Measurements from ENCODE around the gene CFAP46. TPM values are rescaled to one million over a fixed set of nuclear protein-coding genes. Genes with fewer than 3 reads are reported as not detected.

Gene CFAP46
- total and polyA plus RNA-seq, 2 experiments from 2014 or later = 2.2 to 2.4 TPM

DNA sequence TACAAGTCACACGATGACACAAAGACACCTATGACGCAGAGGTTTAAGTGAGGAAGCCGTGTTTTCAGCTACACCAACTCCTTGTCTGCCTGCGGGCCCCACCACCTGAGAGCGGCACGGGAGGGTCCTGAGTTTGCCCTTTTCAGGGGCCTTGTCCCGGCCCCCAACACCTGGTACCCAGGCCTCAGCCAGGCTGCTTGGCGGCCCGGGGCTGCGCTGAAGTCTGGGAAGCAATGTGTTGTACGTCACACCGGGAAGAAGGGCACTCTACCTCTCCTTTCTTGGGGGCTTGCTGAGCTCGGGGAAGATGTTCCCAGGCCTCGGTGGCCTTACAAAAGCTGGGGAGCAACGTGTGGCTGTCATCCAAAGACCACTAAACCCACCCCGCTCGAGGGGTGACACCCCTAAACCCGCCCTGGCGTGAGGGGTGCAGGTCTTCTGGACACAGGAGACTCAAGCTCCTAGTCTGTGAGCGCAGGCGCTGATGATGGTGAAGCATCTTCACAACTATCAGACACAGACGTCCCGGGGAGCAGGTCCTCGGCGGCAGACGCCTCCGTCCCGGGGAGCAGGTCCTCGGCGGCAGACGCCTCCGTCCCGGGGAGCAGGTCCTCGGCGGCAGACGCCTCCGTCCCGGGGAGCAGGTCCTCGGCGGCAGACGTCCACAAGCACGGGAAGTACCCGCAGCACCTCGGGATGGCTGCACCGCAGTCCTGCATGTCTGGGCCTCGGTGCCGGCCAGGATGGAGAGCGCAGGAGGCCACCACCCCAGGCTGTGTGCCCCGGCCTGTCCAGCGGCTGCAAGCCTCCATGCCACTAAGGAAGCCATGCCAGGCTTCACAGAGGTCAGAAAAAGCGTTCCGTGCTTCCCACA is 15.4 kb downstream of the CFAP46 start:
- no peaks in the 10 kb centered on the region for H3K9me3 ChIP-seq (ENCODE audit: low read depth)
- no peak overlapping the region for H3K4me2 ChIP-seq
- no peaks in the 10 kb centered on the region for H3K36me3 ChIP-seq (replicated peaks; ENCODE audit: insufficient read depth, low read depth)
- no peak overlapping the region for H2AFZ ChIP-seq
- no peak overlapping the region for H3K4me3 ChIP-seq
- DNase-seq (ENCODE audit: low spot score) = no peak
- no peaks in the 10 kb centered on the region for H3K27me3 ChIP-seq
- H3K27ac ChIP-seq = no peak overlapping the region
- no peaks in the 10 kb centered on the region for H3K9me2 ChIP-seq (replicated peaks; ENCODE audit: insufficient read depth)
- H3K79me2 ChIP-seq = no peaks in the 10 kb centered on the region
- TF ChIP-seq EZH2 (IDR thresholded peaks at IDR 0.05; ENCODE audit: borderline replicate concordance) (no peak), EZH2phosphoT487 (IDR thresholded peaks at IDR 0.05; ENCODE audit: low read depth, severe bottlenecking, unreplicated experiment) (no peak)
- TF ChIP-seq, protein P1, sequence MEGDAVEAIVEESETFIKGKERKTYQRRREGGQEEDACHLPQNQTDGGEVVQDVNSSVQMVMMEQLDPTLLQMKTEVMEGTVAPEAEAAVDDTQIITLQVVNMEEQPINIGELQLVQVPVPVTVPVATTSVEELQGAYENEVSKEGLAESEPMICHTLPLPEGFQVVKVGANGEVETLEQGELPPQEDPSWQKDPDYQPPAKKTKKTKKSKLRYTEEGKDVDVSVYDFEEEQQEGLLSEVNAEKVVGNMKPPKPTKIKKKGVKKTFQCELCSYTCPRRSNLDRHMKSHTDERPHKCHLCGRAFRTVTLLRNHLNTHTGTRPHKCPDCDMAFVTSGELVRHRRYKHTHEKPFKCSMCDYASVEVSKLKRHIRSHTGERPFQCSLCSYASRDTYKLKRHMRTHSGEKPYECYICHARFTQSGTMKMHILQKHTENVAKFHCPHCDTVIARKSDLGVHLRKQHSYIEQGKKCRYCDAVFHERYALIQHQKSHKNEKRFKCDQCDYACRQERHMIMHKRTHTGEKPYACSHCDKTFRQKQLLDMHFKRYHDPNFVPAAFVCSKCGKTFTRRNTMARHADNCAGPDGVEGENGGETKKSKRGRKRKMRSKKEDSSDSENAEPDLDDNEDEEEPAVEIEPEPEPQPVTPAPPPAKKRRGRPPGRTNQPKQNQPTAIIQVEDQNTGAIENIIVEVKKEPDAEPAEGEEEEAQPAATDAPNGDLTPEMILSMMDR (IDR thresholded peaks at IDR 0.05; ENCODE audit: poor library complexity) = no peak
- no peaks in the 10 kb centered on the region for H4K20me1 ChIP-seq (ENCODE audit: insufficient read depth, poor library complexity, severe bottlenecking)
- H3K4me1 ChIP-seq (ENCODE audit: insufficient read depth) = no peaks in the 10 kb centered on the region
- WGBS (ENCODE audit: low lambda C conversion rate, missing lambda C conversion rate) = 94% methylated on average over 44 of the region's 52 CpGs

DNA sequence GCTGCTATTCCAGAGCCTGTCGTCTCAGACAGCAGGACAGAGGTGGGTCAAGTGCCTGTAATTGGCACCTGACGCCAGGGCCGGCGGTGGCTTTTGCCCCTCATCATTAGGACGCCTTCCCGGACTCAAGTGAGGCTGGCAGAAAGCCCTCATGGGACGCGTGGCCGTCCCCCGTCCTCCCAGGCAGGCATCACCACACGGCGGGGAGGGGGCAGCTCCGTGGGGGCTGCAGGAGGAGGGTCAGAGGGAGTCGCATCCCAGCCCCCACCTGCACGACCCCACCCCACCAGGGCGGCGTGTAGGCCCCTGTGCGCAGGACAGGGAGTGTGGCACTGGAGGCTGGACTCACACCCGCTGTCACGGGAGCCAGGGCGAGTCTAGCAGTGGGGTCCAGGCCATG is 16.3 kb downstream of the CFAP46 start:
- Histone ChIP-seq H4K20me1 (ENCODE audit: insufficient read depth, poor library complexity, severe bottlenecking) (no peaks in the 10 kb centered on the region), H3K4me2 (no peak overlapping the region), H3K27ac (no peak overlapping the region), H2AFZ (no peak overlapping the region), H3K4me1 (ENCODE audit: insufficient read depth) (no peaks in the 10 kb centered on the region), H3K9me3 (ENCODE audit: low read depth) (no peaks in the 10 kb centered on the region), H3K4me3 (no peak overlapping the region), H3K9me2 (replicated peaks; ENCODE audit: insufficient read depth) (no peaks in the 10 kb centered on the region), H3K79me2 (no peaks in the 10 kb centered on the region), H3K27me3 (no peaks in the 10 kb centered on the region), H3K36me3 (replicated peaks; ENCODE audit: insufficient read depth, low read depth) (no peaks in the 10 kb centered on the region)
- no peak for TF ChIP-seq EZH2phosphoT487 (IDR thresholded peaks at IDR 0.05; ENCODE audit: low read depth, severe bottlenecking, unreplicated experiment)
- TF ChIP-seq, protein P1 (IDR thresholded peaks at IDR 0.05; ENCODE audit: poor library complexity) = no peak
- TF ChIP-seq EZH2 (IDR thresholded peaks at IDR 0.05; ENCODE audit: borderline replicate concordance) = no peak
- 95% methylated on average over 15 of the region's 21 CpGs for WGBS (ENCODE audit: low lambda C conversion rate, missing lambda C conversion rate)
- no peak for DNase-seq (ENCODE audit: low spot score)

DNA sequence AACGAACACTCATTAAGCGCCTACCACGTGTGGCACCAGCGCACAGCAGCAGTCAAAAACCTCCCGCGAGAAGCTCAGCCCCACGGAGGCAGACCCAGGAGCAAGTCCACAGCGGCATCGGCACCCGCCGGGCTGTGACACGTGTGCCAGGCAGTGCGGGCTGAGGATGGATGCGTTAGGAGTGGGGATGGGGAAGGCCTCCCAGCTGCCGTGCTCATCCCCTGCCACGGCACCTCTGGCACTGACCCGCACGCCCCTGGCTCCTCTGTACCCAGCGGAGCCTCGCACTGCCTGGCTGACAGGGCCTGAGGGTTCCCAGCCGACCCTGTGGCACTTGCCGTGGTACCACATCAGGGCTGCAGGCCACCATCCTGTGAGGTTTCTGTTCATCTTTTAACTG is 16.8 kb downstream of the CFAP46 start:
- Histone ChIP-seq H3K79me2 (no peaks in the 10 kb centered on the region), H3K9me3 (ENCODE audit: low read depth) (no peaks in the 10 kb centered on the region), H3K27ac (no peak overlapping the region), H3K36me3 (replicated peaks; ENCODE audit: insufficient read depth, low read depth) (no peaks in the 10 kb centered on the region), H3K4me1 (ENCODE audit: insufficient read depth) (no peaks in the 10 kb centered on the region), H3K27me3 (no peaks in the 10 kb centered on the region), H3K9me2 (replicated peaks; ENCODE audit: insufficient read depth) (no peaks in the 10 kb centered on the region), H3K4me2 (no peak overlapping the region), H4K20me1 (ENCODE audit: insufficient read depth, poor library complexity, severe bottlenecking) (no peaks in the 10 kb centered on the region), H2AFZ (no peak overlapping the region), H3K4me3 (no peak overlapping the region)
- TF ChIP-seq EZH2phosphoT487 (IDR thresholded peaks at IDR 0.05; ENCODE audit: low read depth, severe bottlenecking, unreplicated experiment) = no peak
- TF ChIP-seq, protein P1 (IDR thresholded peaks at IDR 0.05; ENCODE audit: poor library complexity) = no peak
- TF ChIP-seq EZH2 (IDR thresholded peaks at IDR 0.05; ENCODE audit: borderline replicate concordance) = no peak
- 97% methylated on average over 22 of the region's 22 CpGs for WGBS (ENCODE audit: low lambda C conversion rate, missing lambda C conversion rate)
- DNase-seq (ENCODE audit: low spot score) = no peak

Measured in hepatocyte (in vitro differentiated cells).